GM23248 (cell line): Measurements from ENCODE around the gene NHERF2.

Source experiments
- EZH2 ChIP-seq: fragments of 200-600 bp; sonication (generic); IDR thresholded peaks from 2 replicates; pipeline ENCODE4 v1.6.1; 2018; ENCODE audit warnings: antibody characterized with exemption, mild to moderate bottlenecking; ENCODE audit not compliant: insufficient read depth, poor library complexity, severe bottlenecking
- EZH2phosphoT487 ChIP-seq: fragments of 200-600 bp; sonication (generic); IDR thresholded peaks from 2 replicates; pipeline ENCODE4 v1.6.1; 2018; ENCODE audit warnings: antibody characterized with exemption, moderate library complexity, mild to moderate bottlenecking, low read depth; ENCODE audit not compliant: insufficient read depth

GRCh38 chr16:2022723-2023091 is 4.0 kb upstream of the NHERF2 start:
- no peak for TF ChIP-seq EZH2phosphoT487
- no peak for TF ChIP-seq EZH2
